HL-60/S4 treated with phorbol 12-myristate 13-acetate at 8.2 ng/mL for 4 days and 3 days (cell line): ENCODE results near the gene BPIFB1.

Source experiments
- in situ Hi-C: fragments of 300-500 bp; cut with MboI; formaldehyde crosslinking; loops from 2 replicates; pipeline ENCODE4 v1.15.0; 2022; ENCODE audit warnings: low sequenced_read_pairs

BPIFB1 gene

GRCh38 chr20:33282991-33283555 is at the start of gene BPIFB1:
Gene BPIFB1, plus strand, starts transcription at chr20:33283214. Its CDS starts 2,860 bp downstream, at chr20:33286074.
- in situ Hi-C loops: no loop called here

- in situ Hi-C loops: no loop called here
These were observed 49.0 kb upstream of the BPIFB1 start for GRCh38 chr20:33234050-33234449.

GRCh38 chr20:33235696-33236095 is 47.3 kb upstream of the BPIFB1 start, which contains the start of gene BPIFA1:
Gene BPIFA1, plus strand, starts transcription at chr20:33235996. Its CDS starts 1,716 bp downstream, at chr20:33237712.
- in situ Hi-C loops: no loop called here

- in situ Hi-C loops: no loop called here
These were observed 46.7 kb upstream of the BPIFB1 start for GRCh38 chr20:33236351-33236750.

- in situ Hi-C loops: no loop called here
These were observed 45.0 kb upstream of the BPIFB1 start for GRCh38 chr20:33237989-33238388.

GRCh38 chr20:33239418-33239817 is 43.6 kb upstream of the BPIFB1 start:
- in situ Hi-C loops: no loop called here

GRCh38 chr20:33239979-33240736 is 42.9 kb upstream of the BPIFB1 start:
- in situ Hi-C loops: no loop called here

GRCh38 chr20:33240923-33241322 is 42.1 kb upstream of the BPIFB1 start:
- in situ Hi-C loops: no loop called here

GRCh38 chr20:33242319-33243100 is 40.5 kb upstream of the BPIFB1 start:
- in situ Hi-C loops: no loop called here

GRCh38 chr20:33246077-33246476 is 36.9 kb upstream of the BPIFB1 start:
- in situ Hi-C loops: no loop called here

- in situ Hi-C loops: no loop called here
These were observed 33.6 kb upstream of the BPIFB1 start for GRCh38 chr20:33249456-33249855.

- in situ Hi-C loops: no loop called here
These were observed 32.3 kb upstream of the BPIFB1 start for GRCh38 chr20:33250666-33251065.

- in situ Hi-C loops: no loop called here
These were observed 31.5 kb upstream of the BPIFB1 start for GRCh38 chr20:33251496-33251895.

- in situ Hi-C loops: no loop called here
These were observed 30.6 kb upstream of the BPIFB1 start for GRCh38 chr20:33252460-33252859.

GRCh38 chr20:33255005-33255404 is 28.0 kb upstream of the BPIFB1 start:
- in situ Hi-C loops: no loop called here

- in situ Hi-C loops: no loop called here
These were observed 25.8 kb upstream of the BPIFB1 start for GRCh38 chr20:33257237-33257636.

- in situ Hi-C loops: no loop called here
These were observed 23.6 kb upstream of the BPIFB1 start for GRCh38 chr20:33259371-33259770.

- in situ Hi-C loops: no loop called here
These were observed 21.5 kb upstream of the BPIFB1 start for GRCh38 chr20:33261465-33261864.

- in situ Hi-C loops: no loop called here
These were observed 20.4 kb upstream of the BPIFB1 start for GRCh38 chr20:33262658-33263065.

GRCh38 chr20:33263784-33264183 is 19.2 kb upstream of the BPIFB1 start:
- in situ Hi-C loops: no loop called here

- in situ Hi-C loops: no loop called here
These were observed 15.3 kb upstream of the BPIFB1 start for GRCh38 chr20:33267701-33268100.
